OCI-M1 (cell line): Measurements from ENCODE around the gene CNOT4.
"Not testable (repeated sequence)": the region's sequence is repeated elsewhere in the genome, so short reads cannot be mapped to it uniquely, and the experiment has no call there.

Experiments used
- DNase-seq: peaks from one replicate; lab custom pipeline; 2025; lab: John Stamatoyannopoulos, UW

The CNOT4 gene

DNA sequence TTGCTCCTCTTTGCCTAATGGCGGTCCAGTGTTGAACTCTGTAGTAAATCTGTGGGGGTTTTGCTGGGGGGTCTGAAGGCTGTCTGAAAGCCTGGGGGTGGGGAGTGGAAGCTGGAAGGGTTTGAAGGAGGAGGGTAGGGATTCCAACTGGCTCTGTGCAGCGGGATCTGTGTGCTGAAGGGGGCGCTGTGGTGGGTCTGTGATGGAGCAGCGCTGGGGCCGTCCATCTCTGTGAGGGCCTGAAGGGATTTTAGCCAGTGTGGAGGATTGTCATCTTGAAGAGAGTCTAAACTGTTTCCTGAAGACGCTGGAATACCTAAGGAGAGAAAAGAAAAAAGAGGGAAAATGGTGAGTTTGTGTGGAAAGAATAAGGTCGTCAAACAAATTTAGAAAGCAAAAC, 147.0 kb downstream of the CNOT4 start:
- no peak for DNase-seq

DNA sequence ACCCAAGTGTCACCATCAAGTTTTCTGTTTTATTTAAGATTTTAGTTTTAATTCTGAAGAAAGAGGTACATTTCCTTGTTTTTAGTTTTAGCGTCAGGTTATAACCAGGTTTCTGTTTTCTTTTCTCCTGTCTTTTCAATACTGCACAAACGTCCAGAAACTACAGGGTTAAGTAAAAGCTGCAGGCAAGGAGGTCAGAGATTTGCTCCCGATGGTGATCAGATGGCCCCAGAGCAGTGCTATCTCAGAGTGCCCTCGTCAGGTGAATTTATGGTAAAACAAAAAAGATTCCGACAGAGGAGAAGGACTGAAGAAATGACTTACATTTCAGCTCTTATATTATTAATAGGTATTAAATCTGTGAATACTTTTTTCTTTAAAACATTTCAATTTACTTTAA, 148.1 kb downstream of the CNOT4 start:
- no peak for DNase-seq

DNA sequence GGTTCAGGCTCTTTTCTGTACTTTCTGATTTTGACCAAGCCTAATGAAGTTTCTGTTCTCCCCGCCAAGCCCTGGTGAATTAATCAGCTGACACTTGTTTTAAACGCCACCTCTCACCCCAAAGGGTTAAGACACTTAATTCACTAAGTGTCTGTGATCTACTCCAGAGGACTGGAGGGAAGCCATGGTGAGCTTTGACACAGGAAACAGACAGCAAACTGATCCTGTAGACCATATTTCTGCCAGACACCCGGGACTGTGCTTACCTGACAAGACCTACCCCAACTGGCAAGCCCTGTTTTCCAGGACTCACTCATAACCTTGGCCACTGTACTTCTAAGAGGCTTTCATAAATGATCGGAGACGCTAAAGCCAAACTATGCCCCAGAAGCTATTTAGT, 150.3 kb downstream of the CNOT4 start:
- DNase-seq: no peak

- no peak for DNase-seq
These were observed 154.4 kb downstream of the CNOT4 start for GRCh38 chr7:135355377-135356048.

GRCh38 chr7:135353832-135354231, 156.1 kb downstream of the CNOT4 start:
- no peak for DNase-seq

- no peak for DNase-seq
These were observed 157.6 kb downstream of the CNOT4 start for GRCh38 chr7:135352285-135352684.

DNA sequence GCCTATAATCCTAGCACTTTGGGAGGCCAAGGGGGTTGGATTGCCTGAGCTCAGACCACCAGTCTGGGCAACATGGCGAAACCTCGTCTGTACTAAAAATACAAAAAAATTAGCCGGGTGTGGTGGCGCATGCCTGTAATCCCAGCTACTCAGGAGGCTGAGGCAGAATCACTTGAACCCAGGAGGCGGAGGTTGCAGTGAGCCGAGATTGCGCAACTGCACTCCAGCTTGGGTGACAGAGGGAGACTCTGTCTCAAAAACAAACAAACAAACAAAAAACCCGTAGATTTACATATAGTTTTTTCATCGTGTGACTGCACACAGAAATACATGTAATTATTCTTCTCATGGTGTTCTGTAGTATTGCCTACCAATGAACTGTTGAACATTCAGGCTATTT, 158.8 kb downstream of the CNOT4 start:
- DNase-seq: not testable (repeated sequence)

- no peak for DNase-seq
These were observed 160.2 kb downstream of the CNOT4 start for GRCh38 chr7:135349746-135350145.

- DNase-seq: no peak
These were observed 161.4 kb downstream of the CNOT4 start for GRCh38 chr7:135348493-135348892.

- no peak for DNase-seq
These were observed 166.5 kb downstream of the CNOT4 start for GRCh38 chr7:135343361-135343760.

DNA sequence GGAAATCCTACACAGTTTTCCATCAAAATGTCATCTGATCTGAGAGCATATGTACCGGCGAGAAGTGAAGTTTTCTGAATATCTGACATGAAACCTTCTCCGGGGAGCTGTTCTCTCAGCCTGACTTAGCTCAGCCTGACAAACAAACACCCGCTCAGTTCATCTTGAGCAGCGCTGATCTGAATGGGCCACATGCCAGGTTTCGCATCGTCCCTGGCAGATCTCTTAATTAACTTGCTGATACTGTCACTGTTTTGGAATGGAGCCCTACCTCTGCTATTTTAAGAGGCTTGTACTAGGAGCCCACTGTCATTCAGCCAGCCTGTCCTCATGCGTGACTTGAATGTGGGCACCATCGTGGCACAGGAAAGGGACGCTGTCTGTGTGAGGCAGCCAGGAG, 167.0 kb downstream of the CNOT4 start:
- DNase-seq: no peak

- no peak for DNase-seq
These were observed 168.9 kb downstream of the CNOT4 start for GRCh38 chr7:135341049-135341448.

DNA sequence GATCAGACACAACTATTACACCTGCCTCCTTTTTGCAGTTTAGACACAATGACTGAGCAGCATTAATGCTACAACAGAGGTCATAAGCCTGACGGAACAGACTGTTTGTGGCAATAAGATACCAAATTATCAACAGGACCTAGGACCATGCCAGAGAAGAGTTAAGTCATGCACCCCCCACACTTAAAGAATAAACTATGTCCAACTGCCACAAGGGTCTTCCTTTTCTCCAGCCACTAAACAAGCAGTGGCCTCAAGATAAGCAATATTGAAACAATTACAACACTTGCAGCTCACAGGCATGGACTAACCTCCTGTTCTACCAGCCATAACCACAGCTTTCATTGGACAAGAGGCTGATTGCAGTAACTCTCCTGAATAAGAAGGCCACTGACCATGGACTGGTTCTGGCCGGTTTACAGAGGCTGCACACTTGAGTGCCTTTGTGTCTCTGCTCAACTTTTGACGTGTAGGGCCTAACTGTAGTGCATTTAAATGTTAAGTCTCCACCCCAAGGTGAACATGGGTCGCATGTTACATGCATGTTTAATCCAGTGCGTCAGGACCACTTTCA, 171.8 kb downstream of the CNOT4 start:
- peak; percentile 26 for DNase-seq

- no peak for DNase-seq
These were observed 172.4 kb downstream of the CNOT4 start for GRCh38 chr7:135337506-135337905.

DNA sequence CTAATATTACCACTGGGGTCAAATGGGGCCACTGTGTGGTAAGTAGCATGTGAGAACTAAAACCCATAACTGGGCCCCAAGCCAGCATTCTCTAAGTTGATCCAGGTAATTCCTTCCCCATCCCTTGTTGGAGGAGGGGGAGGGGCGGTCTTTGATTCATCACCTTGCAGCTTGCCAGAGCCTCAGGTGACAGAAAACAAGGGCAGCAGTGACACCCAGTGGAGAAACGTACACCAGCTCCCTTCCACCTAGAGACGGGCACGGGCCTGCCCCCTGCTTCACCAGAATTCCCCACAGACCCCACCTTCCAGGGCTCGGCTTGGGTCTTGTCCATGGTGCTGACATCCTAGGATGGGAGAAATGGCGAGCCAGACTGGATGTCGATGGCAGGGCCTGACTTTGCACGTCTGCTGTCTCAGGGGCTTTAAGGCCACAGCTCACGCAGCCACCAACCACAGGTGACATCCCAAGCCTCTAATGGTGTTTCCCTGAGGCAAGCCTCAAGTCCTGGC, 174.2 kb downstream of the CNOT4 start:
- peak; percentile 38 for DNase-seq

DNA sequence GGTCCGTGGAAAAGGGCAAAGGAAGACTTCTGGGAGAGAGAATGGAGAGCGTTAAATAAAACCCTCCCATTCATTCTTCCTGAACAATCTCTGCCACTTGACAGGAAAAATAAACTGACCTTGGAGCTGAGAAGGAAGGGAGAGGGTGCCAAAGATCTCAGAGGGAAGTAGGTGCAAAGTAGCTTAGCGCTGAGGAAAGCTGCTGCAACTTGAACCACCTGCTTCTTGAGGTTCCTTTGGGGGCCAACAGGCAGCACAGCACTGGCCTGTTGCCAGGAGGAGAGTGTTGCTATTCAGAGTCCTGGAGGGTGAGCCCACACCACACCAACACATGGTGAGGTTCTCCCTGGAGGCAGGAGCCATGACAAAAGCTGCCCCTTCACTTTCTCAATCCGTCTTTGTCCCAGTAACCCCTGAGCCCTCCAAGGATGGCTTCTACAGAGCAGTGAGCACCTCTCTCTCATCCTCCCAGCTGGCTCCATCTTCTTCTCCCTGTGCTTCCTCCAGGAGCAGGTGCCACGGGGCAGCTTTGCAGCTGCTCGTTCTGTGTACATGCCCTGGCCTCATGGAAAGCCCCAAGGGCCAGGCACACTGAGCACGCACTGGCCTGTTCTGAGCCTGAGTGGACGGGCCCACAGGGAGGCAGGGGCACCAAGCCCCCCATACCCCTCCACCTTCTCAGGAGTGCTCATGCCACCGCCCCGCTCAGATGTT, 174.9 kb downstream of the CNOT4 start:
- no peak for DNase-seq

- DNase-seq: no peak
These were observed 176.0 kb downstream of the CNOT4 start for GRCh38 chr7:135333946-135334345.

DNA sequence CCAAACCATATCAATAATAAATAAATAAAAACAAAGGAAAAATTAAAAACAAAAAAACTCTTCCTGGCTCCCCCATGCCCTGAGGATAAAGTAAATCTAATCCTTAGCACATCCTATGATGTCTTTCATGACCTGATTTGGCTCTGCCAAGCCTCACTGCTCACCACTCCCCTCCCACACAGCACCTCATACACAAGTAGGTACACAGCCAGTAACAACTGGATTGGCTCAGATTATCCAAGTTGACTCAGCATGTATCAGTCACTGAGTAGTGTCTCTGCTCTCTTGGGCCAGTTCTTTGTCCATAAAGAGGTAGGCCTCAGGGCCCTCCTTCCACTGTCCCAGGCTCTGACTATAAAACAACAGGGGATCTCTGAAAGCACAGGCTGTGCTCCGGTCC, 176.7 kb downstream of the CNOT4 start:
- DNase-seq: no peak

- no peak for DNase-seq
These were observed 179.8 kb downstream of the CNOT4 start for GRCh38 chr7:135330088-135330487.

DNA sequence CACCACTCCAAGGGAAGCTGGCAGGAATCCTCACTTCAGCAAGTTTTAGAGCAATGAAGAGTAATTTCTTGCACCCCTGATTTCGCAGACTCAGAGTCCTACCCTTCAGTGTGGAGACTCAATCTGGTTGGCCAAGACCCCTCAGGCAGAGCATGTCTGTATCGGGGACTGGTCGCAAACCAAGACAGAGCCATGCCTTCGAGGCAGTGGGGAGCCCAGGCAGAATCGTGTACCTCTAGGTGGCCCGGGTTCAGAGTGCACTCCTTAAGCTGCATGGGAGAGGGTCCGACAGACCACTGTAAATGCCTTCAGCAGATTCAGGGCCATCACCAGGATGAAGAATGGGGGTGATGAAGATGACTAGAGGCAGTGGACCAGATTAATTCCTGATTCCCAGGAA, 181.4 kb downstream of the CNOT4 start:
- no peak for DNase-seq

DNA sequence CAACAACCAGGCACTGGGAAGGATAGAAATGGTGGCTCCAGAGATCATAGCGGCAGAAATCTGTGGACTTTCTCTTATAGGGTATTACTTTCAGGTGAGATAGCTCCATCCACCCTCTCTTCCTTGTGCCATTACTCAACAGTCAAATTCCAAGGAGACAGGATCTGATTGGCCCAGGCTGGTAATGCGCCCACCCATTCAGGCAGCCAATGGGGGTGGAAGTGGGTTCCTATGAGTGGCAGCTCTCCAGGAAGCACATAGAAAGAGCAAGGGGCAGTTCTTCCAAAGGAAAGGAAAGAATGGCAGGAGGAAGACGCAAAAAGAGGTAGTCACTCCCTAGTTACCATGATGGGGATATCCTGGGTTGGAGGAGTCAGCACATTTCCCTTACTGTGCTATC, 181.8 kb downstream of the CNOT4 start:
- no peak for DNase-seq

- DNase-seq: no peak
These were observed 182.4 kb downstream of the CNOT4 start for GRCh38 chr7:135327458-135327857.

- no peak for DNase-seq
These were observed 183.1 kb downstream of the CNOT4 start for GRCh38 chr7:135326636-135327280.
